Ramos (cell line): ENCODE data around the gene ARHGEF2.

Experiments
- in situ Hi-C: fragments of 300-500 bp; cut with MboI; formaldehyde crosslinking; loops from one replicate; pipeline ENCODE4 v1.14.3; 2022; ENCODE audit warnings: low sequenced_read_pairs; ENCODE audit not compliant: unreplicated experiment

The ARHGEF2 gene

DNA sequence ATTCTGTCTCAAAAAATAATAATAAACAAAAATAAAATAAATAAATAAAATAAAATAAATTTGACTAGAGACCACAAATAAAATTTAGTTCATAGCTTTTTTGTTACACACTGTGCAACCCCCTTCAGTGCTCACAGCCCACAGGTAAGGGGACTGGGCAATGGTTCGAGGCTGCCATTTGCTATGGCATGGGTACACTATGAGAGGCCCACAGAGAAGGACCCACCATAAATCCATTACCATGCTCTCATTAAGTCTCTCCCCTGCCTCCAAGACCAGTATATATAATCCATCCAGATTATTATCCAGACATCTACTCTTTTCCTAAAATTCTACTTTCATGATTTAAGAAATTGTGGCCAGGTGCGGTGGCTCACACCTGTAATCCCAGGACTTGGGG is 58.5 kb downstream of the ARHGEF2 start:
- in situ Hi-C loops = no loop called here

DNA sequence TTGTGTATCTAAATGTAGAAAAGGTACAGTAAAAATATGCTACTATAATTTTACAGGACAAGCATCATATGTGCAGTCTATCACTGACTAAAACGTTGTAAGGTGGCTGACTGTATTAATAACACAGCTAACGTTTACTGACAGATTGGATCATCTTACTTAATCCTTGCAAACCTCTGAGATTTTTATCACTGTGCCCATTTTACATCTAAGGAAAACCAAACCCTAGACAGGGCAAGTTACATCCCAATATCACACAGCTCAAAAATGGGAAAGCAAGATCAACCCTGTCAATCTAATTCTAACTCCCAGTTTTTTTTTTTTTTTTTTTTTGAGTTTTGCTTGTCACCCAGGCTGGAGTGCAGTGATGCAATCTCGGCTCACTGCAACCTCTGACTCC is 59.7 kb downstream of the ARHGEF2 start:
- in situ Hi-C loops = no loop called here

DNA sequence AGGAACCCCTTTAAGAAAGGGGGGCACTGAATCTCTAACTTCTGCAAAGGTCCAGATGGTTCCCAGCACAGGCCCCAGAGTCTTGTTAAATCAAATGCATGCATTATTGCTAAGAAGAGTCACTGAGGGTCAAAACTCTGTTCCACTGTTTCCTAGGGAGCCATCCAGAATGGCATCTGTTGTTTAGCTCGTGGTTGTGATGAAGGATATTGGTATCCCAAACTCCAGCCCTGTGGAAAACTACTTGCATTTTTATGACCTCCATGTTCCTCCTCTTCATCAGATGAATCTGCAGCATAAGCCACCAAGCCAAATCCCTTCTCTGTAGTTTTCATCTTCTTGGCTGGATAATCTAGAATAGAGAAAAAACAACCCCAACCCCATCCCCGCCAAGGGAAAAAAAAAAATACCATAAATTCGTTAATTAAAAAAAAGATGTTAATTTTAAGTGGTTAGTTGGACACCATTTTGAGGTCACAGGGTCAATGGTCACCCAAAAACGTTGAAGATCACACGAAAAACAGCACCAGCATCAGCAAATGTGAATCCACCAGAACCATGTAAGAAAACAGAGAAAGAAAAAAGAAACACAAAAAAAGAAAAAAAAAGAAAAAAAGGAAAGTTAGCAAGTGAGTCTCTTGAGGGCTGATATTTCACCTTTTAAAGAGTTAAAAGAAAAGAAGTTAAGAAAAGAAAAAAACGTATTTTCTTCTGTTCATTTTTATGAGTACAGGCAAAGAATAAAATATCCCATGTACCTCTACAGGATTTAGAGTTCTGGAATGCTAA is 64.2 kb downstream of the ARHGEF2 start:
- in situ Hi-C loops = no loop called here

DNA sequence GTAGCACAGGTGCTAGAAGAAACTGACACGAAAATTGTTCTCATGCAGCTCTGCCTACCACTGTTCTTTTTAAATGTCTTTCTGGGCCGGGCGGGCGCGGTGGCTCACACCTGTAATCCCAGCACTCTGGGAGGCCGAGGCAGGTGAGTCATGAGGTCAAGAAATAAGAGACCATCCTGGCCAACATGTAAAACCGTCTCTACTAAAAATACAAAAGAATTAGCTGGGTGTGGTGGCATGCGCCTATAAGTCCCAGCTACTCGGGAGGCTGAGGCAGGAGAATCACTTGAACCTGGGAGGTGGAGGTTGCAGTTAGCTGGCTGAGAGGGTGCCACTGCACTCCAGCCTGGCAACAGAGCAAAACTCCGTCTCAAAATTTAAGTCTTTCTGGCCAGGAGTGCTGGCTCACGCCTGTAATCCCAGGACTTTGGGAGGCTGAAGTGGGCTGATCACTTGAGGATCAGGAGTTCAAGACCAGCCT is 66.3 kb downstream of the ARHGEF2 start:
- in situ Hi-C loops = no loop called here

DNA sequence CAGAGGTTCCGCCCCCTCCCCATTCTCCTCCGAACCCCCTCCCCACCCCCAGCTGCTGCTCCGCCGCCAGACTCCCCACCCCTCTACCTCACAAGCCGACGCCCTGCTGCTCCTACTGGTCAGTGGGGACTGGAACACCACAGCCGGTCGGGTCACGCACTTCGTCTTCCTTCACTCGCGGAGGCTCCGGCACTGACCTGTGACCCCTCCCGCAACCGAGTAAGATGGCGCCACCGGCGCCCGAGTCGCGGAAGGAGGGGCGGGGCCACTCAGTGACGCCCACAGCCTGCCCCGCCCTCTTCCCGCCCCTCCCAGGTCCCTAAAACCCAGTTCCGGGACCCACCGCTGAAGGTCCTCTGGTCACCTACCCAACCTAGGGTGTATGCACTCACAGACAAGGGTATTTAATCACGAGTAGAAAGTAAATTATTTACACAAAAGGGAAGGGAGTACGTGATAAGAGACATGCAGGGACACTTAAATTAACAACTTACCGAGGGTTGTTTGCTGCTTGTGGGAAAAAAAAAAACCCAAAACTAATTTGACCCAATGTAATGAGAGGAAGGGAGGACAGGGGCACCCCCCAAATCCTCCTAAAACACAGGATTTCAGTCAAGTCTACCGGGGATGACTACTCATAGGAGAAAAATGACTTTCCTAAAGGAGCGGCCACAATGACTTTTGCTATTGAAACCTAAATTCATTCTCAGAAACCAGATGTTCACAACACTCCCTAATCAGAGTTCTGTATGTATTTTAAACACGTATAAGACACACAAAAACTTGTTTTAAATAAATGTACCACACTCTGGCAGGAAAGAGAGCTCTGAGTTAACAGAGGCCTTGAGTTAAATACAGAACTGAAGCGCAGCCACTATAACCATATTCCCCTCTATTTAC is 66.9 kb downstream of the ARHGEF2 start, which contains the start of gene RIT1:
Gene RIT1 (minus strand): TSS at position 194 of the 900 bp plus-strand sequence. CDS start 588 bp downstream, outside the sequence.
- in situ Hi-C loops = no loop called here

DNA sequence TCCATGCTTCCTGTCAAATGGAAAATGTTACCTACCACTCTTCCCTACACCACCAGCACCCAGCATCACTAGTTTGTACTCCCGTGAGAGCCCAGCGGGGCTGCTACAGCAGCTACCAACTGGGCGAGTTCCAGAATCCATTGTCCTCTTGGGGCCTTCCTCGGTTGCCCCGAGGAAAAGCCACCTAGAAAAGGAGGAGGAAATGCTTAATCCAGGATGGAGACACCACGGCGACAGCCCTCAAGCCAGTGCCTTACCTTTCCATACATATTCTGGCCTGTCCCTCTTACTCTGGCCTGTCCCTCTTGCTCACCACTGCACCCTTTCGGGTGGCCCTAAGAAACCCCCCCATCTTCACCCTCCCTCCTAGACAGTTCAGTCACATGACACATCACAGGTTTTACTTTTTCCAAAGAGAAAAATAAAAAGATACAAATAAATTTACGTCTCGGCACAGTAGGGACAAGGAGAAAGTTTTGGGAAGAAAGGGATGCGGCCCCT is 67.7 kb downstream of the ARHGEF2 start:
- in situ Hi-C loops = no loop called here

GRCh38 chr1:155909894-155910293 is 68.5 kb downstream of the ARHGEF2 start:
- in situ Hi-C loops = no loop called here

DNA sequence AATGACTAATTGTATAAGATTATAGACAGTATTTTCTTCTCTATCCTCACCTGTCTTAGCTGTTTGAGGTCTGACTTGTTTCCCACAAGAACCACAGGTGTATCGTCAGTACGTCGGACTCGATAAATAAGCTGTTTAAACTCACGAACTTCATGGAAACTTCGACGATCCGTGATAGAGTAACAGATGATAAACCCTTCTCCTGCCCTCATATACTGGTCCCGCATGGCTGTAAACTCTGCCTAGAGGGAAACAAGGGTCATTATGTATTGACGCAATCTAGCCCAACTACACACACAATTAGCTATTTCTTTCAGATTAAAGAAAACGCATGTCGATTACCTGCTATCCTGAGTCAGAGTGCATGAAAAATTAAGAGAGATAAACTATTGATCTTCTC is 74.1 kb downstream of the ARHGEF2 start:
- in situ Hi-C loops = no loop called here

- in situ Hi-C loops = no loop called here
Observed at GRCh38 chr1:155900161-155900560, 78.2 kb downstream of the ARHGEF2 start.

DNA sequence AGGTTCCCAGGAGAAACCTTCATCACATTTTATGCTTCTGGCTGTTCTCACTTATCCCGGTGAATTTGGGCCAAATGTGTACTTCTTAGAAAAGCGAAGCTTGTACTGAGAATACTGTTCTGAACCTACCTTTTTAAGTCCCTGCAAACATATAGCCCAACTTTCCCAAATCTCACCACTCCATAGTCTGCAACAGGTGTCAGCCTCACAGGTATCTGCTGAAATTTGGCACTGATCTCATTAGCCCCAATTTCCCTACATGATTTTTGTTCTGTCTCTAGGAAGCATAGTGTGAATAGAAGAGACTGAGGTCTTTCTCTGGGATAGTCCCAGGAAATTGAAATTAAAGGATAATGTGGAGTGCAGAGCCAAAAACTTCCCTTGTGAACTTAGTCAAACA is 78.7 kb downstream of the ARHGEF2 start:
- in situ Hi-C loops = no loop called here

GRCh38 chr1:155898888-155899287 is 79.5 kb downstream of the ARHGEF2 start:
- in situ Hi-C loops = no loop called here

DNA sequence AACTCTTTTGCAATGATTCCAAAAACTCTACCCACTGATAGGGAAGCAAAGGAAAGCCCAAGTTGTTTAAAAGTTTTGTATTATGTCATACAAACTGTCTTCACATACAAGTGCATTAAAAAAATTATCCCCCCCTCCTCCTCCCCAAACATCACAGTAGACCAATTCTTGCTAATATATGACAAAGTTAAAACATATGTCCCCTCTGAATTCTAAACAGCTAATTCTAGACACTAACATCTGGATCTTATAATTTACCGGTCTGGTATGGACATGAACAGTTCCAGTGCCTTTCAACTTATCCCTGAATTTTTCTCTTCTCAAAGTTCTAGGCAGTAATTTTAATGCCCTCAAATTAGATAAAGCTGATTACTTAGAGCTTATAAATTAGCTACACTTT is 80.6 kb downstream of the ARHGEF2 start:
- in situ Hi-C loops = no loop called here
